Activated naive CD8-positive, alpha-beta T cell treated with anti-CD3 and anti-CD28 coated beads, Interleukin-2, amount 10 ng/mL, durations not matched to agents 7 days and 5 days (primary cell): Measurements from ENCODE around the gene PCDHGA5. TPM values are rescaled to one million over a fixed set of nuclear protein-coding genes. Genes with fewer than 3 reads are reported as not detected.
"Not testable (repeated sequence)": the region's sequence is repeated elsewhere in the genome, so short reads cannot be mapped to it uniquely, and the experiment has no call there.

ENCODE experiments used
- ATAC-seq: fragments of 150-1000 bp; cut with Tn5 transposase; one replicate; pipeline ENCODE4 v1.10.0; 2021; ENCODE audit warnings: low read depth, moderate library complexity
- POLR2A ChIA-PET: fragments of 350-600 bp; sonication (Branson Sonifier 250); formaldehyde crosslinking; loops from one replicate; lab custom pipeline; 2021; ENCODE audit warnings: antibody characterized with exemption; lab: Charles Lee
- DNase-seq: peaks from one replicate; pipeline ENCODE4 v3.0.0; 2021
- H3K27ac Mint-ChIP-seq: one replicate; pipeline ENCODE4 v1.8.0; 2022; ENCODE audit warnings: mild to moderate bottlenecking, mixed read lengths
- H3K27me3 Mint-ChIP-seq: one replicate; pipeline ENCODE4 v1.8.0; 2022; ENCODE audit warnings: mild to moderate bottlenecking, moderate library complexity, mixed read lengths
- H3K36me3 Mint-ChIP-seq: one replicate; pipeline ENCODE4 v1.8.0; 2021; ENCODE audit warnings: mild to moderate bottlenecking, mixed read lengths
- H3K4me1 Mint-ChIP-seq: one replicate; pipeline ENCODE4 v1.8.0; 2021; ENCODE audit warnings: mixed read lengths
- H3K4me3 Mint-ChIP-seq: one replicate; pipeline ENCODE4 v1.8.0; 2022; ENCODE audit warnings: mild to moderate bottlenecking, moderate library complexity, mixed read lengths
- H3K9me3 Mint-ChIP-seq: one replicate; pipeline ENCODE4 v1.8.0; 2021; ENCODE audit warnings: mixed read lengths
- total RNA-seq, 2 experiments: library from RNA; stranded (reverse); gene quantifications; one replicate each; pipeline ENCODE4 v1.2.3, GENCODE V29; 2021

Gene PCDHGA5
- total RNA-seq, 2 experiments from 2014 or later = 0.23 to 0.30 TPM

GRCh38 chr5:141383345-141383744 is 19.4 kb downstream of the PCDHGA5 start:
- Mint-ChIP-seq H3K9me3 (peaks cover 16% of the 10 kb centered on the region), H3K4me3 (no peak overlapping the region), H3K4me1 (no peaks in the 10 kb centered on the region), H3K36me3 (peaks cover under 1% of the 10 kb centered on the region), H3K27me3 (peaks cover 29% of the 10 kb centered on the region), H3K27ac (no peak overlapping the region)
- POLR2A ChIA-PET = no interaction called here
- ATAC-seq (no peak), DNase-seq (no peak)

- Mint-ChIP-seq H3K4me3 (no peak overlapping the region), H3K27me3 (peaks cover 38% of the 10 kb centered on the region), H3K27ac (no peak overlapping the region), H3K4me1 (no peaks in the 10 kb centered on the region), H3K9me3 (peaks cover 19% of the 10 kb centered on the region), H3K36me3 (peaks cover 3% of the 10 kb centered on the region)
- POLR2A ChIA-PET = no interaction called here
- DNase-seq (no peak), ATAC-seq (no peak)
Measured at GRCh38 chr5:141384471-141385267, 20.7 kb downstream of the PCDHGA5 start.

GRCh38 chr5:141387557-141388311 is 23.8 kb downstream of the PCDHGA5 start, which contains the start of gene PCDHGB4:
Gene PCDHGB4 (plus strand): TSS chr5:141387698. CDS start chr5:141387885, 187 bp downstream.
- ATAC-seq (peak; percentile 58), DNase-seq (peak; percentile 52)
- H3K4me3 Mint-ChIP-seq = peak within 1 kb of the TSS; percentile 30
- H3K9me3 Mint-ChIP-seq = peaks cover 18% of the 10 kb centered on the region
- H3K4me1 Mint-ChIP-seq, H3K36me3 Mint-ChIP-seq, POLR2A ChIA-PET: not testable (repeated sequence)
- H3K27ac Mint-ChIP-seq = peak within 1 kb of the TSS; percentile 56
- H3K27me3 Mint-ChIP-seq = peaks cover 36% of the 10 kb centered on the region

- DNase-seq (no peak), ATAC-seq (no peak)
- H3K27ac Mint-ChIP-seq = peak overlapping the region; percentile 56
- POLR2A ChIA-PET = no interaction called here
- H3K27me3 Mint-ChIP-seq = peaks cover 30% of the 10 kb centered on the region
- no peak overlapping the region for H3K4me3 Mint-ChIP-seq
- H3K36me3 Mint-ChIP-seq = peaks cover 7% of the 10 kb centered on the region
- H3K9me3 Mint-ChIP-seq = peaks cover 21% of the 10 kb centered on the region
- H3K4me1 Mint-ChIP-seq = no peaks in the 10 kb centered on the region
Measured at GRCh38 chr5:141388661-141389060, 24.7 kb downstream of the PCDHGA5 start.

GRCh38 chr5:141389153-141390042 is 25.4 kb downstream of the PCDHGA5 start:
- DNase-seq = peak; percentile 25
- peaks cover 36% of the 10 kb centered on the region for H3K27me3 Mint-ChIP-seq
- H3K4me1 Mint-ChIP-seq = no peaks in the 10 kb centered on the region
- H3K4me3 Mint-ChIP-seq = no peak overlapping the region
- POLR2A ChIA-PET = no interaction called here
- peak overlapping the region; percentile 70 for H3K27ac Mint-ChIP-seq
- H3K36me3 Mint-ChIP-seq = peaks cover 7% of the 10 kb centered on the region
- ATAC-seq = no peak
- peaks cover 25% of the 10 kb centered on the region for H3K9me3 Mint-ChIP-seq

- Mint-ChIP-seq H3K36me3 (peaks cover 7% of the 10 kb centered on the region), H3K4me1 (no peaks in the 10 kb centered on the region), H3K9me3 (peaks cover 23% of the 10 kb centered on the region), H3K27ac (no peak within 1 kb of the TSS), H3K4me3 (no peak within 1 kb of the TSS), H3K27me3 (peaks cover 48% of the 10 kb centered on the region)
- POLR2A ChIA-PET = no interaction called here
- no peak for ATAC-seq
- no peak for DNase-seq
Measured at GRCh38 chr5:141392429-141393198, 28.7 kb downstream of the PCDHGA5 start, which contains the start of gene PCDHGA8. Gene PCDHGA8 (plus strand): TSS chr5:141392633. CDS start chr5:141392814, 181 bp downstream.

GRCh38 chr5:141393267-141393666 is 29.3 kb downstream of the PCDHGA5 start:
- Mint-ChIP-seq H3K9me3 (peaks cover 22% of the 10 kb centered on the region), H3K4me3 (no peak overlapping the region), H3K27me3 (peaks cover 47% of the 10 kb centered on the region), H3K4me1 (no peaks in the 10 kb centered on the region), H3K36me3 (peaks cover 7% of the 10 kb centered on the region), H3K27ac (no peak overlapping the region)
- DNase-seq (no peak), ATAC-seq (no peak)
- POLR2A ChIA-PET = no interaction called here

- H3K36me3 Mint-ChIP-seq, DNase-seq, H3K27ac Mint-ChIP-seq, ATAC-seq, H3K4me1 Mint-ChIP-seq, POLR2A ChIA-PET, H3K4me3 Mint-ChIP-seq: not testable (repeated sequence)
- peaks cover 21% of the 10 kb centered on the region for H3K9me3 Mint-ChIP-seq
- H3K27me3 Mint-ChIP-seq = peaks cover 46% of the 10 kb centered on the region
Measured at GRCh38 chr5:141394401-141395187, 30.6 kb downstream of the PCDHGA5 start.

- H3K27ac Mint-ChIP-seq, POLR2A ChIA-PET, H3K4me1 Mint-ChIP-seq, DNase-seq, H3K36me3 Mint-ChIP-seq: not testable (repeated sequence)
- ATAC-seq = peak; percentile 63
- Mint-ChIP-seq H3K4me3 (peak within 1 kb of the TSS; percentile 37), H3K27me3 (peaks cover 52% of the 10 kb centered on the region), H3K9me3 (peaks cover 21% of the 10 kb centered on the region)
Measured at GRCh38 chr5:141397756-141398551, 34.0 kb downstream of the PCDHGA5 start, which contains the start of gene PCDHGB5. Gene PCDHGB5 (plus strand): TSS chr5:141397947. CDS start chr5:141398128, 181 bp downstream.

- ATAC-seq = no peak
- peaks cover 2% of the 10 kb centered on the region for H3K36me3 Mint-ChIP-seq
- no peak overlapping the region for H3K4me3 Mint-ChIP-seq
- no peak overlapping the region for H3K27ac Mint-ChIP-seq
- POLR2A ChIA-PET = no interaction called here
- DNase-seq = no peak
- H3K27me3 Mint-ChIP-seq = peaks cover 56% of the 10 kb centered on the region
- peaks cover 18% of the 10 kb centered on the region for H3K9me3 Mint-ChIP-seq
- peaks cover 3% of the 10 kb centered on the region for H3K4me1 Mint-ChIP-seq
Measured at GRCh38 chr5:141398608-141399007, 34.6 kb downstream of the PCDHGA5 start.

- Mint-ChIP-seq H3K36me3 (peaks cover 2% of the 10 kb centered on the region), H3K4me3 (peak overlapping the region; percentile 7), H3K4me1 (peaks cover 3% of the 10 kb centered on the region), H3K27me3 (peaks cover 58% of the 10 kb centered on the region), H3K9me3 (peaks cover 12% of the 10 kb centered on the region), H3K27ac (peak overlapping the region; percentile 64)
- POLR2A ChIA-PET = no interaction called here
- DNase-seq (no peak), ATAC-seq (no peak)
Measured at GRCh38 chr5:141399555-141400258, 35.7 kb downstream of the PCDHGA5 start.
